SIG-M5 treated with dmso at 0.1 percent for 504 hours (cell line): Measurements from ENCODE around the gene GCNT2.
"Not testable (repeated sequence)": the region's sequence is repeated elsewhere in the genome, so short reads cannot be mapped to it uniquely, and the experiment has no call there.

Experiments used
- DNase-seq: peaks from one replicate; lab custom pipeline; 2025; ENCODE audit not compliant: unreplicated experiment; lab: John Stamatoyannopoulos, UW

The GCNT2 gene

GRCh38 chr6:10577112-10577511 lies 56.0 kb downstream of the GCNT2 start:
- DNase-seq: no peak

- no peak for DNase-seq
Observed at GRCh38 chr6:10578723-10579122, 57.6 kb downstream of the GCNT2 start.

GRCh38 chr6:10579803-10580202 lies 58.7 kb downstream of the GCNT2 start:
- no peak for DNase-seq

DNA sequence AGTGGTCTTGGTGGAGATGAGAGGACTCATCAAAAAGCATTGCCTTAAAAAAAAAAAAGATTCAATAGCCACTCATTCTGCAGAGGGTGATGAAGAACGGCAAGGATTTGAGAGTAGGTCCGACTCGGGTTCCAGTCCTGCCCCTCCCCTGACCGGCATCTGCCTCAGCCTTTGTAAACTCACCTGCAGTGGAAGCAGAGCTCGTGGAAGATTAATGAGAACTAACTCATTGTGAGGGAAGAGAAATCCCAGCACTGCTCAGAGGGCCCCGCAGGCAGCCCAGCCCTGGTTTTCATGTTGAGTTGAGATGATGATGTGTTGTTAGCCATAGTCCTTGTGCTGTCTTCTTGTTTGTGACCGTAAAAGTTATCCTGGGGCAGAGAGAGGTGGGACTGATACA lies 59.4 kb downstream of the GCNT2 start:
- DNase-seq: no peak

- not testable (repeated sequence) for DNase-seq
Observed at GRCh38 chr6:10581402-10581801, 60.3 kb downstream of the GCNT2 start.

GRCh38 chr6:10582774-10583508 lies 61.8 kb downstream of the GCNT2 start:
- no peak for DNase-seq

GRCh38 chr6:10583509-10583901 lies 62.4 kb downstream of the GCNT2 start:
- DNase-seq: no peak

GRCh38 chr6:10584607-10585006 lies 63.5 kb downstream of the GCNT2 start:
- no peak for DNase-seq

DNA sequence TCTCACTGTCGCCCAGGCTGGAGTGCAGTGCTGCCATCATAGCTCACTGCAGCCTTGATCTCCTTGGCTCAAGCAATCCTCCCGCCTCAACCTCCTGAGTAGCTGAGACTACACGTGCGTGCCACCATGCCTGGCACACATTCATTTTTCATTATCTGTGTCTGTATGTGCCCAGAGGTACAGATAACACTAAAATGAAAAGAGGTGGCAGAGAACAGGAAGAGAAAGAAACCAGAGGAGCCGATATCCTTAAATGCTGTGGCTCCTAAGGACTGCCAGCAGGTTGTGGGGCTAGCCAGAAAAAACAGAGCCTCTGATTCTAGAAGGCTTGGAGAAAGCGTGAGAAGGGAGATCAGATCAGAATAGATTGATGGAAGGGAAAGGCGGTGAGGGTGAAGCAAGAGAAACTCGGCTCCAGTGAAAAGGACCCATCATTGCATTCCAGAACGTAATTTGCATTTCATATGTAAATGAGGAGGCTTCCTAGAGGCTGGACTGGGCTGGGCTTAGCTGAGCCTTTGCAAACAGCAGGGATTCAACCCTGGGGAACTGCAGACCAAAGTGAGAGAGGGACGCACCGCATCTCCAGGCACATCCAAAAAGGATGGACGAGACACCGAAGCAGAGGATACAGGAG lies 64.2 kb downstream of the GCNT2 start:
- DNase-seq: no peak

GRCh38 chr6:10586302-10586701 lies 65.2 kb downstream of the GCNT2 start:
- no peak for DNase-seq

GRCh38 chr6:10587656-10588406 lies 66.7 kb downstream of the GCNT2 start:
- no peak for DNase-seq

GRCh38 chr6:10588562-10589428 lies 67.6 kb downstream of the GCNT2 start:
- DNase-seq: no peak

DNA sequence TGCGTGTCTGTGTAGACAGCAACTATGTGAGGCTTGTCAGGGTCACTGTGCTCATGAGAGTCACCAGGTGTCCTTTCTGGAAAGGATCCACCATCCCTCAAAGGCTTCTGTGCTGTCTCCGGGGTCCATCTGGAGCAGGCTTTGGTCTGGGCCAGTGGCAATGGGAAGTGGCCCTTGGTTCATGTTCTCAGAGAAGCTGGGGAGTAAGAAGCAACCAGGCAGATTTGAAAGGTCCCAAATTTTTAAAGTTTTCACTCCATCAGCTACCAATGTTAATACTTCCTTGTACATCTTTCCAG lies 68.2 kb downstream of the GCNT2 start:
- DNase-seq: no peak

GRCh38 chr6:10589983-10590382 lies 68.8 kb downstream of the GCNT2 start:
- no peak for DNase-seq

DNA sequence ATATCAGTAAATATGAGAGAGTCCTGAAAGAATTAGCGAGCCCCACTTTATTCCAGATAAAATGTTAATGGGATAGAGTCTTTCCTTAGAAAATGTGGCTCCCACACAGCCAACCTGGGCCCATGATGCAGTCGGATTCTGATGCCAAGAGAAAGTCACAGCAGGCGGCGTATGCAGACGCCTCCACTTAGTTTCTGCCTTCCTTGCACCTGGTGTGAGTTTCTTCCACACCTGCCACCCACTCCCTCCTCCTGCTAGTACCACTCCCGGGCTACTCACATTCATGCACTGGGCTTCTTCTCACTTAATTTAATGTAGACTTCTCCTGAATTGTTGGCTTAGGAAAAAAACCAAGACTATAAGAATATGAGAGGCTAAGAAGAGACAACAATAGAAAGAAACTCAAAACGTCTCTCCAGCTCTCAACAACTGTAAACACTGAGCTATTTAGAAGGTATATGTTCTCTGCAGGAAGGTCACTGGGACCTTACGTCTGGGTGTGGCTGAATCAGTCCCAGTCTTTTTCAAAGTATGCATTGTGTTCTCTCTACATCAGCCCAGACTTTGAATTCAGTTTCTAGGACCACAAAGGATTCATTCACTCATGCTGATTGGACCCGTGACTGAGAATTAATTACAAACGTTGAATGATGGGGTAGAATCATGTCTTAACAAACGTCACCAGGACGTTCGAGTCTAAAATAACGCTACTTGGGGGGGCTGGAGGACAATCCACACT lies 70.4 kb downstream of the GCNT2 start:
- no peak for DNase-seq

DNA sequence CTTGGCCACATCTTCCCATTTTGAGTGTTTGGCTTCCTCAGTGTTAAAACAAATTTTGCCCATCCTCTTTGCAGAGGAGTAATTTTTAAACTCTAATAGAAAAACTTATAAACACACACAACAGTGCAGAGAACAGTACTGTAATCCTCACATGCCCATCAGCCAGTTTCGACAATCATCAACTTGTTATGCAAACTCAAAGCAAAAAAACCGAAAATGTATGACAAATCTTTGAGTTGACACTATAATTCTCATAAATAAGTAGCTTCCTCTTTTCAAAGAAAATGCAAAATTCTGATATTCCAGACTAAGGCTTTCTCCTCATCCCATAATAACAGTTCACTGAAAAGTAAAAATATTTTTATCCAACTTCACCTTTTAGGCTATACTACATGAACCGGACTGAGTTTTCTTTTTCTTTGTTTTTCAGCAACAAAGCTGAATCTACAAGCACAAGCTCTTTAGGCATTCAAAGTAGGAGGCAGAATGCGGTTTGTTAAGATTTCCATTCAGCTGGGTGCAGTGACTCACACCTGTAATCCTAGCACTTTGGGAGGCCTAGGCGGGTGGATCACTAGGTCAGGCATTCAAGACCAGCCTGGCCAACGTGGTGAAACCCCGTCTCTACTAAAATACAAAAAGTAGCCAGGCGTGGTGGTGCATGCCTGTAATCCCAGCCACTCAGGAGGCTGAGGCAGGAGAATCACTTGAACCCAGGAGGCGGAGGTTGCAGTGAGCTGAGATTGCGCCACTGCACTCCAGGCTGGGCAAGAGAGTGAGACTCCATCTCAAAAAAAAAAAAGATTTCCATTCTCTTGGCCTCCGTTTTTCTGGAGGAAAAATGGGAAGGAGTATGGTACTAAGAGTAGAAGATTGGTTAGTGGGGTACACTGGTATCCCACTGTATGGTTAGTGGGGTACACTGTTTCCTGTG lies 74.8 kb downstream of the GCNT2 start:
- DNase-seq: peak; percentile 76

DNA sequence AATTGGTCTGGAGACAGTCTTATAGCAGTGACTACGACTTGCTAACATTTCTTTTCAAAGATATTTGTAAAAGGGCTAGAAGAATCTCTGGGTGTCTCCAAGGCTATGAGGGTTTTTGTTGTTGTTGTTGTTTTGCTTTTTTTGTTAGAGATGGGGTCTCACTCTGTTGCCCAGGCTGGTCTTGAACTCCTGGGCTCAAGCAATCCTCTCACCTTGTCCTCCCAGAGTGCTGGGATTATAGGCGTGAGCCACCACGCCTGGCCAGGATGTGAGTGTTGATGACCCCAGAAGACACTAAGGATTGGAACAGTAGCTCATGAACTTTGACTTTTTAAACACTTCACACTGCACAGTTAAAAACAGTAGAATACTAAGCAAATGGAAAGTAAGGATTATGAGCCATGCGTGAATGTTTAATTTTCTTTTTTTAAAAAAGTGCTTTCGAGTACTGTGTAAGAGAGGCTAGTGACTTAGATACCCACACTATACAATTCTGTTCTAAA lies 76.4 kb downstream of the GCNT2 start:
- DNase-seq: no peak

DNA sequence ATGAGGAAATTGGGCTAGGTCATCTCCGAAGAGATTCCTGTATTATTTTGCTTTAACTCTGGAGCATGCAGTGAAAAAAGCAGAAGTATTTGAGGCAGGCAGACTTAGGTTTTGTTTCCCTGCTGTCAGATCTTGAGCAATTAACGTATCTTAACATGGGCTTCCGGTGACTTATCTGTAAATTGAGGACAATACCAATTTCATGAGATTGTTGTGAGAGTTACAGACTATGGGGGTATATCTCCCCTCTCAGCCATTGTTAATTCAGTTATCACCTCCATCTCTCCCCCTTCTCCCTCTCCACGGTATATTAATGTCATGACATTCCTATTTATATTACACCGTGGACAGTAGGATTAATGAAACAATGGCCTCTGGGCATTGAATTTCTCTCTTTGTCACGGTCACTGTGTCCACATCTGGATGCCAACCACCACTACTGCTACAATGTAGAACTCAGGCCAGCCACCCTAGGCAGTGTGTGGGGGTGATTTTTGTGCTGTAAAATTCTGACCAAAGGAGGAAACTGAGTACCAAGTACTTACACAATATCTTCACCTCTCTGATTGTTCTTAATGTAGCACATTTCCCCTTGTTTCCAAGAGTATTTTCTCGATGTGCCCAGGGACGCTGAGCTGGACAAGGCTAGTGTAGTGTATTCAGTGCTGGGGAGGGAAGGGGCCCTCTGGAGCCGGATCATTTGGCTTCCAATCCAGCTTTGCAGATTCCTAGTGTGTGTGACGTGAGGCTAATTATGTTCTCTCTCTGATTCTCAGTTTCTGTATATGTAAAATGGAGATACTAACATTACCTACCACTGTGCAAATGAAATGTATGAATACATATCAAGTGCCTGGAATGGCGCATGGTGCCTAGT lies 77.2 kb downstream of the GCNT2 start:
- DNase-seq: peak; percentile 95
